ENCODE results near the gene RPS6KA3. TPM values are rescaled to one million over a fixed set of nuclear protein-coding genes. Genes with fewer than 3 reads are reported as not detected.

The RPS6KA3 gene
- polyA plus RNA-seq, 1 donor (not counting 4 experiments of a cell fraction or from before 2014, with no cell fraction given): 32.1 TPM

- Histone ChIP-seq H3K27me3 (ENCODE audit: control insufficient read depth, extremely low read depth, insufficient read depth, low read length) (no peaks in the 10 kb centered on the region), H3K9me3 (ENCODE audit: control insufficient read depth, low read depth, low read length) (no peaks in the 10 kb centered on the region), H3K4me3 (ENCODE audit: control insufficient read depth in 2 of 3, extremely low read depth in 1 of 3, insufficient read depth in 2 of 3, low read depth in 1 of 3, low read length in 3 of 3) (peak overlapping the region; percentile 67 to 99 (median 98)), H4K20me1 (ENCODE audit: control insufficient read depth, extremely low read depth, insufficient read depth, low read length) (peaks cover 12% of the 10 kb centered on the region), H3K4me1 (ENCODE audit: control insufficient read depth, extremely low read depth, insufficient read depth, low read length) (peaks cover 15% of the 10 kb centered on the region), H3K9me1 (ENCODE audit: control insufficient read depth, extremely low read depth, insufficient read depth, low read length) (no peaks in the 10 kb centered on the region), H3K27ac (ENCODE audit: control insufficient read depth, insufficient read depth, low read length) (peak overlapping the region; percentile 87), H2AFZ (ENCODE audit: control insufficient read depth, low read length) (no peak overlapping the region), H3K4me2 (ENCODE audit: control insufficient read depth, extremely low read depth, insufficient read depth, low read depth, low read length) (peak overlapping the region; percentile 71), H3K9ac (ENCODE audit: control insufficient read depth, extremely low read depth, insufficient read depth, low read length) (peak overlapping the region; percentile 96), H3K79me2 (ENCODE audit: control insufficient read depth, insufficient read depth, low read length) (peaks cover 51% of the 10 kb centered on the region), H3K36me3 (ENCODE audit: control insufficient read depth in 2 of 2, extremely low read depth in 1 of 2, insufficient read depth in 2 of 2, low read length in 2 of 2) (peaks cover 10 to 19% of the 10 kb centered on the region in 2 experiments)
- dilution Hi-C loops (cut with MboI; ENCODE audit: extremely low pct_ligation_motif_present, low sequenced_read_pairs): no loop called here
- no peak for DNase-seq (ENCODE audit: low read depth, low spot score)
- TF ChIP-seq EZH2 (IDR thresholded peaks at IDR 0.05; ENCODE audit: low read length): no peak
- TF ChIP-seq CTCF (optimal IDR thresholded peaks at IDR 0.05 in 1 of 3, IDR thresholded peaks at IDR 0.05 in 1 of 3, conservative IDR thresholded peaks at IDR 0.05 in 1 of 3; ENCODE audit: extremely low read depth in 1 of 3, insufficient read depth in 2 of 3, low read length in 3 of 3): no peak
- FAIRE-seq: no peak
Observed at GRCh38 chrX:20140420-20140819, 126.3 kb downstream of the RPS6KA3 start.

- DNase-seq (ENCODE audit: low read depth, low spot score) (no peak), FAIRE-seq (no peak)
- Histone ChIP-seq H3K27ac (ENCODE audit: control insufficient read depth, insufficient read depth, low read length) (peak overlapping the region; percentile 87), H3K9me3 (ENCODE audit: control insufficient read depth, low read depth, low read length) (no peaks in the 10 kb centered on the region), H3K36me3 (ENCODE audit: control insufficient read depth in 2 of 2, extremely low read depth in 1 of 2, insufficient read depth in 2 of 2, low read length in 2 of 2) (peaks cover 13 to 19% of the 10 kb centered on the region in 2 experiments), H3K27me3 (ENCODE audit: control insufficient read depth, extremely low read depth, insufficient read depth, low read length) (no peaks in the 10 kb centered on the region), H3K9ac (ENCODE audit: control insufficient read depth, extremely low read depth, insufficient read depth, low read length) (peak overlapping the region; percentile 96), H3K4me2 (ENCODE audit: control insufficient read depth, extremely low read depth, insufficient read depth, low read depth, low read length) (peak overlapping the region; percentile 71), H3K4me1 (ENCODE audit: control insufficient read depth, extremely low read depth, insufficient read depth, low read length) (peaks cover 15% of the 10 kb centered on the region), H3K79me2 (ENCODE audit: control insufficient read depth, insufficient read depth, low read length) (peaks cover 53% of the 10 kb centered on the region), H4K20me1 (ENCODE audit: control insufficient read depth, extremely low read depth, insufficient read depth, low read length) (peaks cover 12% of the 10 kb centered on the region), H2AFZ (ENCODE audit: control insufficient read depth, low read length) (no peak overlapping the region), H3K4me3 (ENCODE audit: control insufficient read depth in 2 of 3, extremely low read depth in 1 of 3, insufficient read depth in 2 of 3, low read depth in 1 of 3, low read length in 3 of 3) (peak overlapping the region; percentile 67 to 99 (median 98)), H3K9me1 (ENCODE audit: control insufficient read depth, extremely low read depth, insufficient read depth, low read length) (no peaks in the 10 kb centered on the region)
- dilution Hi-C loops (cut with MboI; ENCODE audit: extremely low pct_ligation_motif_present, low sequenced_read_pairs): no loop called here
- TF ChIP-seq EZH2 (IDR thresholded peaks at IDR 0.05; ENCODE audit: low read length) (no peak), CTCF (optimal IDR thresholded peaks at IDR 0.05 in 1 of 3, IDR thresholded peaks at IDR 0.05 in 1 of 3, conservative IDR thresholded peaks at IDR 0.05 in 1 of 3; ENCODE audit: extremely low read depth in 1 of 3, insufficient read depth in 2 of 3, low read length in 3 of 3) (no peak)
Observed at GRCh38 chrX:20139966-20140365, 126.7 kb downstream of the RPS6KA3 start.

Measured in keratinocyte (primary cell).